Iris pigment epithelial cell (primary cell): ENCODE measurements around the gene PNLIPRP2.

ENCODE experiments used
- DNase-seq: peaks from one replicate; pipeline ENCODE4 v3.0.0-alpha.2; 2011; ENCODE audit warnings: low read depth

PNLIPRP2 gene

GRCh38 chr10:116655568-116655967 is 34.8 kb downstream of the PNLIPRP2 start:
- no peak for DNase-seq

DNA sequence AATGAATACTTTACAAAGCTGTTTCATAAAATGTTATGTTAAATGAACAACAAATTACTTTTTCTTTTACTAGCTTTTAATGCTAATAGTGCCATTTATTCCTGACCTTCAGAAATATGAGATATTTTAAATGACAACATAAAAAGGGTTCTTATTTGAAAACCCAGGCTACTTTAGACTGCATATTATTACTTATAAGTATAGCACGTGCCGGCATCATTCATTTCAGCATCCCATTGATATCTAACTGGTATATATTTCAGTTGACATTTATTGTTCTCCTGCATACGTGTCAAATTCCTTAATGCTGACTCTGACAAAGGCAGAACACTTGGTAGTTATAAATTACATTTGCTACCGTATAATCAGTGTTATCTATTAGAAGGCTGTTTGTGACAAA is 35.3 kb downstream of the PNLIPRP2 start:
- no peak for DNase-seq

- no peak for DNase-seq
These were observed 37.3 kb downstream of the PNLIPRP2 start for GRCh38 chr10:116657863-116658551.

GRCh38 chr10:116659049-116659670 is 38.4 kb downstream of the PNLIPRP2 start:
- DNase-seq = no peak

- no peak for DNase-seq
These were observed 40.1 kb downstream of the PNLIPRP2 start for GRCh38 chr10:116660860-116661259.

GRCh38 chr10:116663342-116663741 is 42.6 kb downstream of the PNLIPRP2 start:
- DNase-seq = no peak

DNA sequence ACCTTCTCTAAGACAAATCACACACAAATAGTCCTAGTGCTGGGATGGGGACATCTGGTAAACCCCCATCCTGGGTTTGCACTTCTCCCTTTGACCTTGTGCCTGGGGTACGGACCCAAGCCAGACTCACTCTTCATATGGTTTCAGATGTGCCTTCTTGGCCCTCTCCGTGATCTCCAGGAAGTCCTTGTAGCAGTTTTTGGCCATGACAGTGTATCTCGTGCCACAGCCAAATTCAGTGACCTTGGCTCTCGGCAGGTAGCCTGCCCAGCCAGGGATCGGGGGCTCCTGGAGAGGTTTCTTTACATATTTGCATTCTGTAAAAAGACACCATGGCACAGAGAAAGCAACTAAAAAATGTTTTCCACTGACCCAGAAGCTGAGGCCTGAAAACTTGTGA is 43.9 kb downstream of the PNLIPRP2 start:
- no peak for DNase-seq

DNA sequence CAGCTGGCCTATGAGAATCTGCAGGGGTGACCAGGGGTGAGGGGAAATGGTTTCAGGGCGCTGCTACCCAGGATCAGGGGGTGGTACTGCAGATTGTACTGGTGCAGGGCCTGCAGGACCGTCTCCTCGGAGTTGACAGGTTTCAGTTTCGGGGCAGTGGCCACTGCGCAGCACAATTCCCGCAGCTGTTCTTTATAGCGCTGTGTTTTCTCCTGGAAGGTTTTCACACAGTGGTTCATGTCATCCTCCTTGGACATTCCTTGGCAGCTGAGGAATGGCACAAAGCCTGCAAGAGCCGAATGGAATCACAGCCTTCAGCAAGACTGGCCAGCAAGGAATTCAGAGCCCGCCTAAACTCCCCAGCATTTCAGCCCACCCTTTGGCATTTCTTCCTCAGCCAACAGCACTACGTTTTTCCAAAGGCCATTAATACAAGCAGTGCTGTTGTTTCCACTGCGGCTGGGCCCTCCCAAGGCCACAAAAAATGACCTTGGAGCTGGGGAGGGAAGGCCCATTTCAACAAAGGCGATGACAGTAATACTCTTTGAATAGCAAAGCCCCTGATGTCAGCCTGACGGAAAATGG is 44.9 kb downstream of the PNLIPRP2 start:
- no peak for DNase-seq

- DNase-seq = no peak
These were observed 46.7 kb downstream of the PNLIPRP2 start for GRCh38 chr10:116667484-116667883.

DNA sequence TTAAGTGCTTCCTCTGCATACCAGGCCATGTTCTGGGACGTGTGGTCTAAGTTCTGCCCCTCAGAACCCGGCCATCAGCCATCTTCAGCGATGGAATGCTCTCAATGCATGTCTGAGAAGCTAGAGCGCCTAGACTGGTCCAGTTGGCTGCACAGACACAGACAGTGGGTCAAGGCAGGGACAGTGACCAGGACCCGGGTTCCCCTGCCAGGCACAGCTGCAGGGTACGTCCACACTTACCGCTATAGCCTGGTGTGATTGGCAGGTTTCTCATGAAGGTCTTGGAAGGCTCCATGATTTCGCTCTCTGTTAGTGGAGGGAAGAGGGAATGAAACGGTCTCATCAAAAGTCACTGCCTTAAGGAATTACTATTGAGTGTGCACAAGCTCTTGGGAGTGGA is 47.3 kb downstream of the PNLIPRP2 start:
- no peak for DNase-seq

DNA sequence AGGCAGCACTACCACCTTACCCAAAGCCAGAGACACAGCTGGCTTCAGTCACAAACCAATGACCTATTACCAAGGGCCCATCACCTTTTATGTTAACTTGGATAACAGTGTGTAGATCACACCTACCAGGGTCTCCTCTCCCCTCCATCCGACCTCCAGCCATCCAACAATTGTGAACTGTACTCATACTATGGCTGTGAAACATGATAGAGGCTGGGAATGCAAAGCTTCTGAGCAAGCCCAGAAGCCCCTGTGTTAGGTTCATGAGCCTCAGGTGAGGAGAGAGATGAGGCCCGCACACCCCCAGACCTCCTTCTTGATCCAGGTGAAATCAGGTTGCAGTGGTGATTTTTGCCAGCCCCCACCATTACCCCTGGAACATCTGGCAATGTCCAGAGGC is 47.7 kb downstream of the PNLIPRP2 start:
- no peak for DNase-seq

GRCh38 chr10:116669080-116669479 is 48.3 kb downstream of the PNLIPRP2 start:
- DNase-seq = no peak

GRCh38 chr10:116669832-116670644 is 49.3 kb downstream of the PNLIPRP2 start:
- DNase-seq = no peak

DNA sequence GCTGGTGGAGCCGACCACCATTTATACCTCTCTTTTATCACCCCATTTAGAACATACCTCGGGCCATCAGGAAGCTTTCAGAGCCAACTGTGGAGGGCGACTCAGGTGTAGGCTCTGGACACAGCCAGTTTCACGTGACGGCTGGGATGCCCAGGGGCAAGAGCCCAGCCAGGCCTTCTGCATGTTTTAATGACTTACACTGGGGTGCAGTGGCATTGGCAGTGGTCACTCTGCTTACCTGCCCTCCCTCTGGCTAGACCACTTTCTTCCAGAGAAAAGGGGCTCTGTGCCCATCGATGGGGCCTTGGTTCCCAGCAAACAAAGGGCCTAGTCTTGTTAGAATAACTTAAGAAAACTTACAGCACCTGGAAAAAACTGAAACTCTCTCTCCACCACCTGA is 50.0 kb downstream of the PNLIPRP2 start:
- DNase-seq = no peak

- DNase-seq = peak; percentile 19
These were observed 50.6 kb downstream of the PNLIPRP2 start for GRCh38 chr10:116671274-116671926.

GRCh38 chr10:116672891-116673290 is 52.1 kb downstream of the PNLIPRP2 start:
- DNase-seq = no peak

GRCh38 chr10:116673866-116674265 is 53.1 kb downstream of the PNLIPRP2 start:
- DNase-seq = no peak

DNA sequence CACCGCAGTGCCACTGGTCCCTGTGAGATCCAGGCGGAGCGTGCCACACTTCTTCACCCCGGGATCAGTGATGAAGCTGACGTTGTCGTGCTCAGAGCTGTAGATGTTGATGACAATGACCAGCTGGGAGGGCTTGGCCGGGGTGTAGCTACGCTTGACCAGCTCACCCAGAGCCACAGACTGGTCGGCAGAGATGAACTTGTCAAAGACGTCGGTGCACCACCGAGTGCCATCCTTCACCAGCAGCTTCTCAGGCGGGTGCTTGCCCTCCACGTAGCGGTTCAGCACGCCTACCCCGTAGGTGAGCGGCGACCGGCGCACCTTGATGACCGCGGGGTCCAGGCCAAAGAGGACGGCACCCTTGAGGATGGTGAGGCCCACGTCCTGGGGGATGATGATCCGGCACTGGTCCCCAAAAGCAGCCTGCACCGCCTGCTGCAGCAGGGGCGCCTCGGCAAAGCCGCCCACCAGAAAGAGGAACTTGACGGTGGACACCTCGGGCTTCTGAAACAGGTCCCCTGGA is 54.2 kb downstream of the PNLIPRP2 start:
- no peak for DNase-seq

GRCh38 chr10:116676118-116676517 is 55.4 kb downstream of the PNLIPRP2 start:
- no peak for DNase-seq

- no peak for DNase-seq
These were observed 55.9 kb downstream of the PNLIPRP2 start for GRCh38 chr10:116676633-116677032.

DNA sequence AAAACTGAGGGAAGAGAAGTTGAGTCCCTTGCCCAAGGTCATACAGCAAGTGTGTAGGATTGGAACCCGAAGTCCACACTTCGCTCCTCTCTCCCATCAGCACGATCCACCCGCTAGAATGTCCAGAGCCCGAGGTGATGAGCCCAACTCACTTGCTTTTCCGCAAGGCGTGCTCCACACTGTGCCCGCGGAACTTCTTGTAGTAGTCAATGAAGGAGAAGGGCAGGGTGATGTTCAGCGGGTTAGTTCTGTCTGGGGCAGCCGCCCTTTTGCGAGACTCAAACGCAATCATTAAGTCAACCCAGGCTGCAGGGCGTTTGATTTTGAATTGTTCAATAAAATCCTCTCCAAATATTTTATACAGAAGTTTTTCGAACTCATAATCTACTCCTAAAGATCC is 58.6 kb downstream of the PNLIPRP2 start:
- DNase-seq = no peak

DNA sequence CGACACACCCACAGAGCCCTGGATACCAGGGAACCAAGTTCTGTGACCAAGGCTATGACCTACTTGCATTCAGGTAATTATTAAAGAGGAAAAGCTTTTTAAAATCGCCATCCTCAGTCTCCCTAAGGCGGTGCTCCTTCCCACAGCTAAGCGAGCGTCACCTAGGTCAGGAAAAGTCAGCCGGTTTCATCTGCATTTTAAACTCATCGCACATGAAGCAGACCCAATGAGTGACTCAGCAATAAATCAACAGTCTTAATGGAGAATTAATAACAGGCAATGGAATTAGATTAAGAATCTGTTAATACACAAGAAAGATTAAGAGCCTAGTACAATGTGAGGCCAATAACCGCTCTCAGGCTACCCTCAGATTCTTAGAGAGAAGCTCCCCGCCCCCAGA is 62.4 kb downstream of the PNLIPRP2 start:
- no peak for DNase-seq
